Hepatocyte (in vitro differentiated cells): ENCODE measurements around the gene STK10.

Experiments
- EZH2 ChIP-seq: fragments of 200-600 bp; sonication (generic); IDR thresholded peaks from 2 replicates; pipeline ENCODE4 v1.6.1; 2016; ENCODE audit warnings: antibody characterized with exemption, mild to moderate bottlenecking, borderline replicate concordance
- EZH2phosphoT487 ChIP-seq: fragments of 200-600 bp; sonication (generic); IDR thresholded peaks from one replicate; pipeline ENCODE4 v1.6.1; 2018; ENCODE audit warnings: antibody characterized with exemption, mild to moderate bottlenecking, low read depth, moderate library complexity; ENCODE audit not compliant: unreplicated experiment, severe bottlenecking
- TF ChIP-seq, protein P1 (sequence below): fragments of 200-600 bp; sonication (generic); IDR thresholded peaks from 2 replicates; pipeline ENCODE4 v1.5.1; 2016; ENCODE audit warnings: antibody characterized with exemption, mild to moderate bottlenecking; ENCODE audit not compliant: poor library complexity

DNA sequence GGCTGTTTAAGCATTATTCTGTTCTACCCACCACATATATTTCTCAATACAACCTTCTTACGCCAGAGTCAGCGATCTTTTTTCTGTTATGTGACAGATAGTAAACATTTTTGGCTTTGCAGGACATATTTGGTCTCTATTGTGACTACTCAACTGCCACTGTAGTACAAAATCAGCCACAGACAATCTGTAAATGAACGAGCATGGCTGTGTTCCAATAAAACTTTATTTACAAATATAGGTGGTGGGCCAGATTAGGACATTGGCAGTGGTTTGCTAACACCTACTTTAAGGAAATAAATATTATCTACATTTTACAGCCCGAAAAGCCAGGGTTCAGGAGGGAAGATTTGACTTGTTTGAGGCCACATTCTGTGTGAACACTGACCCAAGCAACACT, 141.4 kb downstream of the STK10 start:
- TF ChIP-seq, protein P1, sequence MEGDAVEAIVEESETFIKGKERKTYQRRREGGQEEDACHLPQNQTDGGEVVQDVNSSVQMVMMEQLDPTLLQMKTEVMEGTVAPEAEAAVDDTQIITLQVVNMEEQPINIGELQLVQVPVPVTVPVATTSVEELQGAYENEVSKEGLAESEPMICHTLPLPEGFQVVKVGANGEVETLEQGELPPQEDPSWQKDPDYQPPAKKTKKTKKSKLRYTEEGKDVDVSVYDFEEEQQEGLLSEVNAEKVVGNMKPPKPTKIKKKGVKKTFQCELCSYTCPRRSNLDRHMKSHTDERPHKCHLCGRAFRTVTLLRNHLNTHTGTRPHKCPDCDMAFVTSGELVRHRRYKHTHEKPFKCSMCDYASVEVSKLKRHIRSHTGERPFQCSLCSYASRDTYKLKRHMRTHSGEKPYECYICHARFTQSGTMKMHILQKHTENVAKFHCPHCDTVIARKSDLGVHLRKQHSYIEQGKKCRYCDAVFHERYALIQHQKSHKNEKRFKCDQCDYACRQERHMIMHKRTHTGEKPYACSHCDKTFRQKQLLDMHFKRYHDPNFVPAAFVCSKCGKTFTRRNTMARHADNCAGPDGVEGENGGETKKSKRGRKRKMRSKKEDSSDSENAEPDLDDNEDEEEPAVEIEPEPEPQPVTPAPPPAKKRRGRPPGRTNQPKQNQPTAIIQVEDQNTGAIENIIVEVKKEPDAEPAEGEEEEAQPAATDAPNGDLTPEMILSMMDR, result no peak
- no peak for TF ChIP-seq EZH2phosphoT487
- no peak for TF ChIP-seq EZH2
